Uterus (tissue), 2 donors: ENCODE results near the gene LY6G5B.

ENCODE experiments used
- POLR2A ChIP-seq, 2 donors: fragments of 450-650 bp; IDR thresholded peaks; one replicate each; pipeline ENCODE4 v1.6.1; 2016; ENCODE audit warnings: antibody characterized with exemption in 2 of 2, mild to moderate bottlenecking in 1 of 2, moderate library complexity in 1 of 2
- TF ChIP-seq, protein P1 (sequence below), 4 experiments: fragments of 200-600 bp in 2 of 4; fragments of 450-650 bp in 2 of 4; sonication (generic) in 2 of 4; IDR thresholded peaks; one replicate each; pipeline ENCODE4 v1.5.1; 2016 to 2019; ENCODE audit warnings: antibody characterized with exemption in 4 of 4, mild to moderate bottlenecking in 2 of 4, moderate library complexity in 1 of 4

DNA sequence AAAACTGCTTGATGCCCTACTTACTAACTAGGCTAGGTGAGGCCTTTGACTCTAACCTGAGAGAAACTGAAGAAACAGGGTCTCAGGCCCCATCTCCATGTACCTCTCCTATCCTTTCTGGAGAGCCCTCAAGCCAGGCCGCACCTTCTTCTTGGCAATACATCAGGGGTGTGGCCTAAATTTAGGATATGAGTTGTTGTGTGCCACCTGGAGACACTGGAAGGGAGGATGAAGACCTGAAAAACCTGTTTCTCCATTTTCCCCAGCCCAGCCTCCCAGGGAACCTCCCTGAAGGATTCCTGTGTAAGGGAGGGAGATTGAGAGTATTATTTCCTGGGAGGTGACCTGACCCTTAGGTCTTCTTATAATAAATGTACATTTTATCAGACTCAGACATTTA is 48.5 kb downstream of the LY6G5B start:
- TF ChIP-seq, protein P1, sequence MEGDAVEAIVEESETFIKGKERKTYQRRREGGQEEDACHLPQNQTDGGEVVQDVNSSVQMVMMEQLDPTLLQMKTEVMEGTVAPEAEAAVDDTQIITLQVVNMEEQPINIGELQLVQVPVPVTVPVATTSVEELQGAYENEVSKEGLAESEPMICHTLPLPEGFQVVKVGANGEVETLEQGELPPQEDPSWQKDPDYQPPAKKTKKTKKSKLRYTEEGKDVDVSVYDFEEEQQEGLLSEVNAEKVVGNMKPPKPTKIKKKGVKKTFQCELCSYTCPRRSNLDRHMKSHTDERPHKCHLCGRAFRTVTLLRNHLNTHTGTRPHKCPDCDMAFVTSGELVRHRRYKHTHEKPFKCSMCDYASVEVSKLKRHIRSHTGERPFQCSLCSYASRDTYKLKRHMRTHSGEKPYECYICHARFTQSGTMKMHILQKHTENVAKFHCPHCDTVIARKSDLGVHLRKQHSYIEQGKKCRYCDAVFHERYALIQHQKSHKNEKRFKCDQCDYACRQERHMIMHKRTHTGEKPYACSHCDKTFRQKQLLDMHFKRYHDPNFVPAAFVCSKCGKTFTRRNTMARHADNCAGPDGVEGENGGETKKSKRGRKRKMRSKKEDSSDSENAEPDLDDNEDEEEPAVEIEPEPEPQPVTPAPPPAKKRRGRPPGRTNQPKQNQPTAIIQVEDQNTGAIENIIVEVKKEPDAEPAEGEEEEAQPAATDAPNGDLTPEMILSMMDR (IDR thresholded peaks at IDR 0.05), result no peak
- no peak for TF ChIP-seq POLR2A (IDR thresholded peaks at IDR 0.05)
